Mesenchymal stem cell (in vitro differentiated cells and primary cell): ENCODE results near the gene C11orf58.
A peak's percentile ranks its signal among the peaks of the same experiment; 100 is the strongest.

Experiments used
- DNase-seq: peaks from one replicate; pipeline ENCODE4 v3.0.0-alpha.2; 2013
- H2AFZ ChIP-seq: one replicate; pipeline ENCODE4 v1.6.1; 2013; ENCODE audit warnings: low read depth, mild to moderate bottlenecking, control low read depth, inconsistent platforms, low read length, moderate library complexity
- H2AK5ac ChIP-seq: 2 replicates; pipeline ENCODE4 v1.6.1; 2013; ENCODE audit warnings: low read length, moderate library complexity, mild to moderate bottlenecking, inconsistent platforms; ENCODE audit not compliant: severe bottlenecking
- H2BK120ac ChIP-seq: one replicate; pipeline ENCODE4 v1.6.1; 2013; ENCODE audit warnings: low read depth, mild to moderate bottlenecking, inconsistent platforms, low read length, moderate library complexity
- H2BK12ac ChIP-seq, 2 experiments: one replicate each; pipeline ENCODE4 v1.6.1; 2013; ENCODE audit warnings: inconsistent platforms in 2 of 2, low read length in 2 of 2, mild to moderate bottlenecking in 2 of 2, moderate library complexity in 2 of 2, control low read depth in 1 of 2
- H2BK15ac ChIP-seq: one replicate; pipeline ENCODE4 v1.6.1; 2013; ENCODE audit warnings: mild to moderate bottlenecking, low read depth, inconsistent platforms; ENCODE audit not compliant: poor library complexity, severe bottlenecking
- H2BK5ac ChIP-seq: 2 replicates; pipeline ENCODE4 v1.6.1; 2013; ENCODE audit warnings: low read depth, mild to moderate bottlenecking, low read length, control low read depth, inconsistent platforms; ENCODE audit not compliant: poor library complexity, severe bottlenecking
- H3K14ac ChIP-seq, 2 experiments: one replicate each; pipeline ENCODE4 v1.6.1; 2013; ENCODE audit warnings: inconsistent platforms in 2 of 2, low read length in 2 of 2, control low read depth in 1 of 2, mild to moderate bottlenecking in 1 of 2, moderate library complexity in 1 of 2
- H3K18ac ChIP-seq, 2 experiments: one replicate each; pipeline ENCODE4 v1.6.1; 2013; ENCODE audit warnings: inconsistent platforms in 2 of 2, low read length in 2 of 2, control low read depth in 1 of 2, low read depth in 1 of 2, mild to moderate bottlenecking in 1 of 2
- H3K23ac ChIP-seq, 2 experiments: one replicate each; pipeline ENCODE4 v1.6.1; 2013; ENCODE audit warnings: inconsistent platforms in 2 of 2, low read length in 2 of 2, mild to moderate bottlenecking in 2 of 2, moderate library complexity in 2 of 2, control low read depth in 1 of 2
- H3K27ac ChIP-seq: 2 replicates; pipeline ENCODE4 v1.5.1; 2013; ENCODE audit warnings: mild to moderate bottlenecking, moderate library complexity, low read length, control low read depth, inconsistent platforms; ENCODE audit not compliant: poor library complexity, severe bottlenecking
- H3K27me3 ChIP-seq, 2 experiments: 2 replicates each; pipeline versions ENCODE4 v1.6.1 to v1.7.0; 2013; ENCODE audit warnings: low read length in 2 of 2, mild to moderate bottlenecking in 2 of 2, moderate library complexity in 2 of 2, control low read depth in 1 of 2, inconsistent platforms in 1 of 2; ENCODE audit not compliant: control insufficient read depth in 1 of 2, insufficient read depth in 1 of 2
- H3K36me3 ChIP-seq, 2 experiments: 2 replicates each; pipeline versions ENCODE4 v1.6.1 to v1.7.0; 2013; ENCODE audit warnings: low read length in 2 of 2, control low read depth in 1 of 2, inconsistent platforms in 1 of 2, low read depth in 1 of 2, mild to moderate bottlenecking in 1 of 2; ENCODE audit not compliant: insufficient read depth in 2 of 2, control insufficient read depth in 1 of 2
- H3K4ac ChIP-seq, 2 experiments: one replicate each; pipeline ENCODE4 v1.6.1; 2013; ENCODE audit warnings: inconsistent platforms in 2 of 2, low read length in 2 of 2, mild to moderate bottlenecking in 2 of 2, moderate library complexity in 2 of 2, control low read depth in 1 of 2, low read depth in 1 of 2
- H3K4me1 ChIP-seq: 2 replicates; pipeline ENCODE4 v1.6.1; 2013; ENCODE audit warnings: low read depth, low read length, control low read depth; ENCODE audit not compliant: control insufficient read depth, insufficient read depth
- H3K4me2 ChIP-seq: 2 replicates; pipeline ENCODE4 v1.6.1; 2013; ENCODE audit warnings: low read length, mild to moderate bottlenecking, inconsistent platforms; ENCODE audit not compliant: poor library complexity, severe bottlenecking
- H3K4me3 ChIP-seq, 2 experiments: 2 replicates each; pipeline versions ENCODE4 v1.5.1 to v1.7.0; 2013; ENCODE audit warnings: low read length in 2 of 2, mild to moderate bottlenecking in 2 of 2, control low read depth in 1 of 2, low read depth in 1 of 2; ENCODE audit not compliant: insufficient read depth in 1 of 2
- H3K79me1 ChIP-seq: replicated peaks from 2 replicates; pipeline ENCODE4 v1.6.1; 2013; ENCODE audit warnings: mild to moderate bottlenecking, control low read depth, low read length, inconsistent platforms; ENCODE audit not compliant: poor library complexity, severe bottlenecking
- H3K9ac ChIP-seq: 2 replicates; pipeline ENCODE4 v1.7.0; 2013; ENCODE audit warnings: mild to moderate bottlenecking, low read length, moderate library complexity
- H3K9me3 ChIP-seq: 2 replicates; pipeline ENCODE4 v1.7.0; 2013; ENCODE audit warnings: mild to moderate bottlenecking, low read length; ENCODE audit not compliant: control insufficient read depth
- H4K8ac ChIP-seq: one replicate; pipeline ENCODE4 v1.6.1; 2013; ENCODE audit warnings: inconsistent platforms, mild to moderate bottlenecking, low read length, moderate library complexity
- H4K91ac ChIP-seq: one replicate; pipeline ENCODE4 v1.6.1; 2013; ENCODE audit warnings: mild to moderate bottlenecking, low read length, inconsistent platforms
- WGBS: methylation state at CpG from one replicate; pipeline ENCODE4 v1.1.7; 2013; ENCODE audit warnings: mixed read lengths; 5-methylcytosine and 5-hydroxymethylcytosine counted together

Gene C11orf58

GRCh38 chr11:16805938-16806337, 67.5 kb downstream of the C11orf58 start:
- Histone ChIP-seq H2BK12ac (no peak overlapping the region), H2AK5ac (no peak overlapping the region), H3K9ac (no peak overlapping the region), H3K18ac (no peak overlapping the region), H3K9me3 (no peaks in the 10 kb centered on the region), H3K79me1 (no peaks in the 10 kb centered on the region), H2BK15ac (no peak overlapping the region), H4K91ac (no peak overlapping the region), H3K4me2 (no peak overlapping the region), H3K4me3 (no peak overlapping the region), H3K23ac (no peak overlapping the region), H3K27ac (no peak overlapping the region), H3K4ac (no peak overlapping the region), H2BK120ac (no peak overlapping the region), H4K8ac (no peak overlapping the region), H2AFZ (no peak overlapping the region), H3K4me1 (no peaks in the 10 kb centered on the region), H3K36me3 (peaks cover 0 to 6% of the 10 kb centered on the region in 2 experiments), H2BK5ac (no peak overlapping the region), H3K27me3 (no peaks in the 10 kb centered on the region), H3K14ac (no peak overlapping the region)
- DNase-seq: no peak
- 85% methylated on average over 5 of the region's 8 CpGs for WGBS

GRCh38 chr11:16806791-16807190, 68.3 kb downstream of the C11orf58 start:
- Histone ChIP-seq H3K27ac (no peak overlapping the region), H4K8ac (no peak overlapping the region), H3K14ac (no peak overlapping the region), H3K27me3 (peaks cover 0 to 4% of the 10 kb centered on the region in 2 experiments), H3K9ac (peak overlapping the region; percentile 2), H4K91ac (no peak overlapping the region), H2BK120ac (no peak overlapping the region), H2BK12ac (no peak overlapping the region), H3K4me2 (no peak overlapping the region), H2AK5ac (no peak overlapping the region), H2BK15ac (no peak overlapping the region), H2BK5ac (no peak overlapping the region), H3K9me3 (no peaks in the 10 kb centered on the region), H3K18ac (no peak overlapping the region), H2AFZ (no peak overlapping the region), H3K4me1 (no peaks in the 10 kb centered on the region), H3K79me1 (no peaks in the 10 kb centered on the region), H3K4me3 (no peak overlapping the region), H3K23ac (no peak overlapping the region), H3K36me3 (peaks cover 0 to 5% of the 10 kb centered on the region in 2 experiments), H3K4ac (no peak overlapping the region)
- WGBS: 90% methylated on average over 11 of the region's 11 CpGs
- DNase-seq: no peak

- no peak overlapping the region for H2BK5ac ChIP-seq
- H3K79me1 ChIP-seq: no peaks in the 10 kb centered on the region
- peaks cover 0 to 5% of the 10 kb centered on the region in 2 experiments for H3K36me3 ChIP-seq
- WGBS: 69% methylated on average over 3 of the region's 3 CpGs
- H3K4ac ChIP-seq: no peak overlapping the region
- H3K14ac ChIP-seq: no peak overlapping the region
- no peak overlapping the region for H3K4me3 ChIP-seq
- peaks cover 0 to 4% of the 10 kb centered on the region in 2 experiments for H3K27me3 ChIP-seq
- H3K23ac ChIP-seq: no peak overlapping the region
- H3K4me2 ChIP-seq: no peak overlapping the region
- no peak overlapping the region for H3K27ac ChIP-seq
- H4K91ac ChIP-seq: no peak overlapping the region
- no peak overlapping the region for H2BK15ac ChIP-seq
- no peak overlapping the region for H3K18ac ChIP-seq
- H4K8ac ChIP-seq: no peak overlapping the region
- no peak overlapping the region for H2AFZ ChIP-seq
- no peak overlapping the region for H2BK120ac ChIP-seq
- peaks cover 2% of the 10 kb centered on the region for H3K4me1 ChIP-seq
- no peaks in the 10 kb centered on the region for H3K9me3 ChIP-seq
- DNase-seq: no peak
- H3K9ac ChIP-seq: peak overlapping the region; percentile 2
- no peak overlapping the region for H2BK12ac ChIP-seq
- H2AK5ac ChIP-seq: no peak overlapping the region
Measured at GRCh38 chr11:16807306-16807705, 68.9 kb downstream of the C11orf58 start.
